Neural cell (in vitro differentiated cells): ENCODE measurements around the gene CAMK2B.

Source experiments
- CTCF ChIP-seq: fragments of 450-650 bp; IDR thresholded peaks from 2 replicates; pipeline ENCODE4 v1.5.1; 2014; ENCODE audit warnings: antibody characterized with exemption, mild to moderate bottlenecking, moderate library complexity; ENCODE audit not compliant: poor library complexity, severe bottlenecking
- EP300 ChIP-seq: fragments of 450-650 bp; conservative IDR thresholded peaks from 2 replicates; pipeline ENCODE4 v1.6.1; 2014; ENCODE audit warnings: antibody characterized with exemption, mild to moderate bottlenecking, moderate library complexity; ENCODE audit not compliant: poor library complexity, severe bottlenecking
- EZH2 ChIP-seq: fragments of 200-600, 300-800 bp; shearing (Covaris generic), sonication (generic); IDR thresholded peaks from 2 replicates; pipeline ENCODE4 v1.6.1; 2014; ENCODE audit warnings: antibody characterized with exemption, low read length, borderline replicate concordance, mild to moderate bottlenecking; ENCODE audit not compliant: insufficient read depth, poor library complexity, severe bottlenecking
- MXI1 ChIP-seq: fragments of 450-650 bp; conservative IDR thresholded peaks from 2 replicates; pipeline ENCODE4 v1.6.1; 2014; ENCODE audit warnings: antibody characterized with exemption, mild to moderate bottlenecking; ENCODE audit not compliant: poor library complexity, severe bottlenecking
- RAD21 ChIP-seq: fragments of 450-650 bp; conservative IDR thresholded peaks from 2 replicates; pipeline ENCODE4 v1.6.1; 2014; ENCODE audit warnings: antibody characterized with exemption, mild to moderate bottlenecking, moderate library complexity
- SMC3 ChIP-seq: fragments of 450-650 bp; conservative IDR thresholded peaks from 2 replicates; pipeline ENCODE4 v1.6.1; 2014; ENCODE audit warnings: antibody characterized with exemption, mild to moderate bottlenecking, moderate library complexity; ENCODE audit not compliant: poor library complexity
- TAF1 ChIP-seq: IDR thresholded peaks from 2 replicates; pipeline ENCODE4 v1.6.1; 2012; ENCODE audit warnings: low read depth

- TF ChIP-seq CTCF (no peak), EZH2 (no peak), EP300 (no peak), MXI1 (no peak), SMC3 (no peak), TAF1 (no peak), RAD21 (no peak)
These were observed 137.6 kb downstream of the CAMK2B start for GRCh38 chr7:44187636-44188416.
